Mesendoderm (in vitro differentiated cells): Measurements from ENCODE around the gene CDK5RAP2.
A peak's percentile ranks its signal among the peaks of the same experiment; 100 is the strongest.

ENCODE experiments used
- DNase-seq: peaks from one replicate; pipeline ENCODE4 v3.0.0; 2013
- H2AK5ac ChIP-seq: 2 replicates; pipeline ENCODE4 v1.6.1; 2013; ENCODE audit warnings: low read length, inconsistent platforms
- H2BK120ac ChIP-seq: 2 replicates; pipeline ENCODE4 v1.6.1; 2013; ENCODE audit warnings: low read depth, mild to moderate bottlenecking, low read length, moderate library complexity, mixed read lengths
- H2BK15ac ChIP-seq: replicated peaks from 2 replicates; pipeline ENCODE4 v1.6.1; 2013; ENCODE audit warnings: low read depth, mild to moderate bottlenecking, moderate library complexity
- H2BK5ac ChIP-seq: 2 replicates; pipeline ENCODE4 v1.6.1; 2013; ENCODE audit warnings: low read length, inconsistent platforms
- H3K18ac ChIP-seq: 2 replicates; pipeline ENCODE4 v1.6.1; 2013; ENCODE audit warnings: mild to moderate bottlenecking, low read length, mixed read lengths
- H3K23ac ChIP-seq: one replicate; pipeline ENCODE4 v1.6.1; 2013; ENCODE audit warnings: low read length
- H3K27ac ChIP-seq: 2 replicates; pipeline ENCODE4 v1.5.1; 2013; ENCODE audit warnings: low read depth, mild to moderate bottlenecking, inconsistent platforms, low read length, moderate library complexity
- H3K27me3 ChIP-seq: 2 replicates; pipeline ENCODE4 v1.6.1; 2013; ENCODE audit warnings: low read length, control low read depth, mild to moderate bottlenecking, inconsistent platforms; ENCODE audit not compliant: insufficient read depth, poor library complexity
- H3K36me3 ChIP-seq: 2 replicates; pipeline ENCODE4 v1.6.1; 2013; ENCODE audit warnings: low read length, inconsistent platforms; ENCODE audit not compliant: control insufficient read depth, insufficient read depth
- H3K4ac ChIP-seq: one replicate; pipeline ENCODE4 v1.6.1; 2013; ENCODE audit warnings: low read depth, mild to moderate bottlenecking, low read length, moderate library complexity
- H3K4me1 ChIP-seq: 2 replicates; pipeline ENCODE4 v1.6.1; 2013; ENCODE audit warnings: low read depth, low read length, inconsistent platforms; ENCODE audit not compliant: control insufficient read depth
- H3K4me2 ChIP-seq: 2 replicates; pipeline ENCODE4 v1.6.1; 2013; ENCODE audit warnings: low read length
- H3K4me3 ChIP-seq: 2 replicates; pipeline ENCODE4 v1.5.1; 2013; ENCODE audit warnings: mild to moderate bottlenecking, low read length
- H3K56ac ChIP-seq: one replicate; pipeline ENCODE4 v1.6.1; 2013; ENCODE audit warnings: low read length
- H3K79me1 ChIP-seq: 2 replicates; pipeline ENCODE4 v1.6.1; 2013; ENCODE audit warnings: low read length, inconsistent platforms
- H3K79me2 ChIP-seq: 2 replicates; pipeline ENCODE4 v1.6.1; 2013; ENCODE audit warnings: mild to moderate bottlenecking, low read length; ENCODE audit not compliant: control insufficient read depth, insufficient read depth
- H3K9ac ChIP-seq: 2 replicates; pipeline ENCODE4 v1.6.1; 2013; ENCODE audit warnings: low read length, inconsistent platforms
- H4K5ac ChIP-seq: one replicate; pipeline ENCODE4 v1.6.1; 2013; ENCODE audit warnings: low read length
- H4K8ac ChIP-seq: one replicate; pipeline ENCODE4 v1.6.1; 2013; ENCODE audit warnings: low read depth, mild to moderate bottlenecking, control low read depth, low read length, moderate library complexity
- WGBS: extraction: QIAGEN DNeasy Blood & Tissue Kit; methylation state at CpG from one replicate; pipeline ENCODE4 v1.1.7; 2013; ENCODE audit warnings: low lambda C conversion rate, missing lambda C conversion rate; ENCODE audit not compliant: insufficient coverage; ENCODE audit errors: extremely low coverage; 5-methylcytosine and 5-hydroxymethylcytosine counted together

The CDK5RAP2 gene

DNA sequence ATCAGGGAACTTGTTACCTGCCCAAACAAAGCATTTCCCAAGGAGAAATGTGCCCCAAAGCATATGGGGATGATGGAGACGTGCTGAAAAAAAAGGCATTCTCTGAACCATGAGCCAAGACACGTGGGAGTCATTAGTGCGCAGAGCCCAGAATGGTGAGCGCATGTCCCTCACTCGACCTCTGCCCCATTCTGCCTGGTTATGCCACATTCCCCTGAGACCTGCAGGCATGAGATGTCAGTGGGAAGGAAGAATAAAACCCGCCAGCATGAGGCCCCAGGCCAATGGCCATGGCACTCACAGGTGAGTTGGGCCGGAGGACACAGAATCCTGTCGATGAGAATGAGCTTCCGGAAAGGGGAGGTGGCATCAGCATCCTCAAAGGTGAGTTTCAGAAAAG is 228.9 kb downstream of the CDK5RAP2 start:
- no peak overlapping the region for H2BK15ac ChIP-seq
- DNase-seq = no peak
- no peaks in the 10 kb centered on the region for H3K36me3 ChIP-seq
- H3K56ac ChIP-seq = no peak overlapping the region
- H4K8ac ChIP-seq = no peak overlapping the region
- no peak overlapping the region for H4K5ac ChIP-seq
- no peak overlapping the region for H3K4ac ChIP-seq
- no peaks in the 10 kb centered on the region for H3K79me2 ChIP-seq
- no peak overlapping the region for H3K23ac ChIP-seq
- no peak overlapping the region for H3K4me2 ChIP-seq
- no peak overlapping the region for H2AK5ac ChIP-seq
- H3K27me3 ChIP-seq = no peaks in the 10 kb centered on the region
- H3K4me1 ChIP-seq = no peaks in the 10 kb centered on the region
- H2BK5ac ChIP-seq = no peak overlapping the region
- H3K9ac ChIP-seq = no peak overlapping the region
- no peak overlapping the region for H3K4me3 ChIP-seq
- H3K18ac ChIP-seq = no peak overlapping the region
- H3K27ac ChIP-seq = no peak overlapping the region
- H3K79me1 ChIP-seq = no peaks in the 10 kb centered on the region
- no CpG with 5 or more reads among the region's 9 CpGs for WGBS
- no peak overlapping the region for H2BK120ac ChIP-seq

DNA sequence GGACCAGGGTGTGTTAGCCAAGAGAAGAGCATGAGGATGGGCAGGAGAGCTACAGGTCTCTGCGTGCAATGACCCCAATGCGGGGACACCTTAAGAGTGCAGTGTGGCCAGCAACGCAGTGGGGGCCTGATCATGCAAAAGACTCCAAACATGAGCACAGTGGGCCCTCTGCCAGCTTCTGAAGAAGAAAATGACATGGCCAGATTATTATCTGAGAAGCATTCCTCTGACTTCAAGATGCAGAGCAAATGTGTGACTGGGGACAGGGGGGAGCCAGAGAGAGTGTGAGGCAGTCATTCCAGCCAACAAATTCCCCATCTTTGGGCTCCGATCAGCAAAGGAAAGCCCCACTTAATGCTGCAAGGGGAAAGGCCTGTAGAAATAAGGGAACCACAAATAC is 229.4 kb downstream of the CDK5RAP2 start:
- Histone ChIP-seq H3K79me2 (no peaks in the 10 kb centered on the region), H3K23ac (no peak overlapping the region), H2BK15ac (no peak overlapping the region), H3K9ac (no peak overlapping the region), H3K56ac (no peak overlapping the region), H3K4me3 (no peak overlapping the region), H3K79me1 (no peaks in the 10 kb centered on the region), H3K27me3 (no peaks in the 10 kb centered on the region), H3K27ac (no peak overlapping the region), H2AK5ac (no peak overlapping the region), H4K5ac (no peak overlapping the region), H4K8ac (no peak overlapping the region), H2BK5ac (no peak overlapping the region), H3K4me2 (no peak overlapping the region), H2BK120ac (no peak overlapping the region), H3K4me1 (no peaks in the 10 kb centered on the region), H3K36me3 (no peaks in the 10 kb centered on the region), H3K4ac (no peak overlapping the region), H3K18ac (no peak overlapping the region)
- WGBS = no CpG with 5 or more reads among the region's 4 CpGs
- no peak for DNase-seq

DNA sequence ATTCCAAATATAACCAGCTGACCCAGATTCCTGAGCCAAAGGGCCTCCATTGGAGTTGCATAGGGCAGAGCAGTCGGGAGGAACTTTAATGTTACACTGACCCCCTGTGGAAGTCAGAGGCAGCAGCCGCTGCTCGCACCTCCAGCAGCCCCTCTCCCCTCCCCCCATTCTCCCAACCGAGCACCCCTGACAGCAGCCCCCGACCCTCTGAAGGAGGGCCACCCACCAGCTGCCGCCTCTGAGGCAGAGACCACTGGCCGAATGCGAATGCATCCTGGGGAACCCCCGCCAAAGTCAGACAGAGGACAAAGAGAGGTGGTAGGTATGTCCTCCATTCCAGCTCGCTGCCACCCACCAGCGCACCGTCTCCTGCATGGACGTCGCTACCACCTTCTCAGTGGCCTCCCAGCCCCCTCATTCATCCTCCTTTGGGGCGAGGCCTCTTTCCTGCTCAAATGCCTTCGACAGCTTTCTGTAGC is 231.0 kb downstream of the CDK5RAP2 start:
- WGBS = no CpG with 5 or more reads among the region's 16 CpGs
- Histone ChIP-seq H2BK15ac (no peak overlapping the region), H2AK5ac (no peak overlapping the region), H3K27ac (no peak overlapping the region), H3K4me3 (no peak overlapping the region), H3K79me1 (no peaks in the 10 kb centered on the region), H2BK120ac (no peak overlapping the region), H3K4me1 (no peaks in the 10 kb centered on the region), H3K18ac (no peak overlapping the region), H3K79me2 (no peaks in the 10 kb centered on the region), H3K36me3 (no peaks in the 10 kb centered on the region), H4K5ac (no peak overlapping the region), H3K56ac (peak overlapping the region; percentile 37), H3K4ac (no peak overlapping the region), H3K4me2 (no peak overlapping the region), H3K9ac (peak overlapping the region; percentile 41), H3K27me3 (no peaks in the 10 kb centered on the region), H3K23ac (no peak overlapping the region), H4K8ac (no peak overlapping the region), H2BK5ac (no peak overlapping the region)
- DNase-seq = peak; percentile 76

- no peak for DNase-seq
- Histone ChIP-seq H2BK15ac (no peak overlapping the region), H3K4me1 (no peaks in the 10 kb centered on the region), H2BK5ac (no peak overlapping the region), H3K4me3 (no peak overlapping the region), H3K27me3 (no peaks in the 10 kb centered on the region), H3K79me2 (no peaks in the 10 kb centered on the region), H3K56ac (no peak overlapping the region), H3K4ac (no peak overlapping the region), H3K9ac (no peak overlapping the region), H3K4me2 (no peak overlapping the region), H3K18ac (no peak overlapping the region), H3K23ac (no peak overlapping the region), H2AK5ac (no peak overlapping the region), H2BK120ac (no peak overlapping the region), H3K79me1 (no peaks in the 10 kb centered on the region), H4K5ac (no peak overlapping the region), H4K8ac (no peak overlapping the region), H3K27ac (no peak overlapping the region), H3K36me3 (no peaks in the 10 kb centered on the region)
- WGBS = no CpG with 5 or more reads among the region's 2 CpGs
Measured at GRCh38 chr9:120345379-120345778, 234.6 kb downstream of the CDK5RAP2 start.

DNA sequence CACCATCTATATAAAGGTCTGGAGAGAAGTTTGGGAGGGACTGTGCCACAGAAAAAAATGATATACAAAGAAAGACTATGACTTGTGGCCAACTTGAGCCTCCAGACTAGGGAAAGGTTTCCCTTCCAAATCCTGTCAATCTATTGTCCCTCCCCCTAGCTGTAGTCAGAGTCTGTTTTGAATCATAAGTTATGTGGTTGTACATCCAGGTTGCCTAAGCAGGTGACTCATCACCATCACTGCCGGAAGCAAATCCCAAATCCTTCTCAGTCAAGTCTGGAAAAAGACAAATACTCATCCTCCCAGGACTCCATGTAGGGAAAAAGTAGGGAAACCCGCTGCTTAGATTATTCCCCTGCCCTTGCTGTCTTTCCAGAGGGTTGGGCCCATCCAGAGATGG is 235.7 kb downstream of the CDK5RAP2 start:
- no peak overlapping the region for H2BK15ac ChIP-seq
- H3K4me3 ChIP-seq = no peak overlapping the region
- H3K79me2 ChIP-seq = no peaks in the 10 kb centered on the region
- H3K27ac ChIP-seq = no peak overlapping the region
- H2BK120ac ChIP-seq = no peak overlapping the region
- no peak overlapping the region for H3K4ac ChIP-seq
- H3K4me1 ChIP-seq = no peaks in the 10 kb centered on the region
- no peak overlapping the region for H2BK5ac ChIP-seq
- H3K23ac ChIP-seq = no peak overlapping the region
- H3K9ac ChIP-seq = no peak overlapping the region
- H3K79me1 ChIP-seq = no peaks in the 10 kb centered on the region
- no peak overlapping the region for H3K56ac ChIP-seq
- no peak overlapping the region for H3K4me2 ChIP-seq
- no peak for DNase-seq
- H3K18ac ChIP-seq = no peak overlapping the region
- WGBS = no CpG with 5 or more reads among the region's 2 CpGs
- H2AK5ac ChIP-seq = no peak overlapping the region
- H4K5ac ChIP-seq = no peak overlapping the region
- no peaks in the 10 kb centered on the region for H3K27me3 ChIP-seq
- H4K8ac ChIP-seq = no peak overlapping the region
- no peaks in the 10 kb centered on the region for H3K36me3 ChIP-seq

DNA sequence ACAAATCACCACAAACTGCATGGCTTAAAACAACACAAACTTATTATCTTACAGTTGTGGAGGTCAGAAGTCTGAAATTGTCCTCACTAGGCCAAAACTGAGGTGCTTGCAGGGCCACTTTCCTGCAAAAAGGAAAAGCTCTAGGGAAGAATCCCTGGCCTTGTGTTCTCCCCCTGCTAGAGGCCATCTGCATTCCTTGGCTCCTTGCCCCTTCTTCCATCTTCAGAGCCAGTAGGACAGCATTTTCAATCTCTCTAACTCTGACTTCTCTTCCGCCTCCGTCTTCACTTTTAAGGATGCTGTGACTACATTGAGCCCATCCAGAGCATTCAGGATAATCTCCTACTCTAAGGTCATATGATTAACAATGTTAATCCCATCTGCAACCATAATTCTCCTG is 236.6 kb downstream of the CDK5RAP2 start:
- Histone ChIP-seq H4K5ac (no peak overlapping the region), H3K4ac (no peak overlapping the region), H3K4me1 (no peaks in the 10 kb centered on the region), H3K79me2 (no peaks in the 10 kb centered on the region), H3K27me3 (no peaks in the 10 kb centered on the region), H3K9ac (no peak overlapping the region), H3K27ac (no peak overlapping the region), H4K8ac (no peak overlapping the region), H2AK5ac (no peak overlapping the region), H2BK120ac (no peak overlapping the region), H3K18ac (no peak overlapping the region), H3K79me1 (no peaks in the 10 kb centered on the region), H2BK5ac (no peak overlapping the region), H2BK15ac (no peak overlapping the region), H3K4me2 (no peak overlapping the region), H3K23ac (no peak overlapping the region), H3K36me3 (no peaks in the 10 kb centered on the region), H3K4me3 (no peak overlapping the region), H3K56ac (no peak overlapping the region)
- no peak for DNase-seq
- no CpG with 5 or more reads among the region's 2 CpGs for WGBS
